ENCODE data around the gene SNAI3. TPM values are rescaled to one million over a fixed set of nuclear protein-coding genes. Genes with fewer than 3 reads are reported as not detected.

The SNAI3 gene
- total and polyA plus RNA-seq, 9 of the 15 experiments (the other 6 are each of a cell fraction or from before 2014, with no cell fraction given), result 0.04 to 4.1 (median 0.80) TPM; not detected in 1

DNA sequence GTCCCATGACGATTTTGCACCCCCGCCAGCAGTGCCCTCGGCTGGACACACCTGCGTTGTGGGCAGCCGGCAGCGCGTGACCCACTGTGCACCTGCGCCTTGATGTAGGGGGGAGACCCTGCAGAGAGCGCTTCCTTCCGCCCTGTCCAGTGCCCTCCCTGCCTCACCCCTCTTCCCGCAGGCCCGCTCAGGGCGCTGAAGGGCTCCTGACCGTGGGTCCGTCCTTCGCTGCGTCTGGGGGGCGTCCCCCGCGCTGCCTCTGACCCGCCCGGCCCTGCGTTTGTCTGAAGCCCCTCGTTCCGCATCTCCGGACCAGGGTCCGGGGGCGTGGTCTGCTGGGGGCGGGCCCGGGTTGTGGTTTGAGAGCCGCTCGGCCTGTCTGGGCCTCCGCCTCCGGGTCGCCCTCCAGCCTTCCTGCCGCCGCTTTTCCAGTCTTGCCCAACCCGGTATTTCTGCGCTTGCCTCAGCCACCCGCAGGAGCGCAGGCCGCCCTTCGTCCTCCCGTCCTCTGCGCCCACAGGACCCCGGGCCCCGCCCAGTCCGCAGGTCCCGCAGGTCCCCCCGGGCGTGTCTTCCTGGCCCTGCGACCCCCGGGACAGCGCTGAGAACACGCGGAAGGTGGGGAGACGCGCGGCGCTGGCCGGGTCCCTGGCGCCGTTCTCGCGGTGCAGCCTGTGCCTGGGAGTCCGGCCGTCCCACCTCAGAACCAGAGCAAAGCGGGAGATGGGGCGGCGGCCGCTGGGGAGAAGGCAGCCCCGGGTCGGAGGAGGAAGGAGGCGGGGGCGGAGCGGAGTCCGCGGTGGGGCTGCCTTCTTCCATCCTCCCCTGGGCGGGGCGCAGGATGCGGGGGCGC lies 51.9 kb downstream of the SNAI3 start (continued):
- TF ChIP-seq MTA3 (IDR thresholded peaks at IDR 0.05; ENCODE audit: borderline replicate concordance) (0 out of 2 replicates have a peak, but pooled peaks have one; percentile 20), SIN3B (IDR thresholded peaks at IDR 0.05; ENCODE audit: low read depth) (peak; percentile 37; the same call in 1 of the 2 replicates), JUN (IDR thresholded peaks at IDR 0.05; ENCODE audit: borderline replicate concordance, low read depth, low read length) (peak; percentile 3; the same call in 1 of the 2 replicates), JUN (CRISPR knock-in tag; IDR thresholded peaks at IDR 0.05; ENCODE audit: borderline replicate concordance) (no peak), HSF4 (CRISPR knock-in tag; IDR thresholded peaks at IDR 0.05; ENCODE audit: borderline replicate concordance) (no peak), TGIF2 (CRISPR knock-in tag; IDR thresholded peaks at IDR 0.05) (no peak), EZH2 (IDR thresholded peaks at IDR 0.05; ENCODE audit: borderline replicate concordance, low read depth, low read length) (no peak), MAZ (CRISPR knock-in tag; conservative IDR thresholded peaks at IDR 0.05 in 1 of 2, IDR thresholded peaks at IDR 0.05 in 1 of 2) (peak; percentile 37 to 66; a peak in 2 of 4 replicates), U2AF1 (optimal IDR thresholded peaks at IDR 0.05; ENCODE audit: low read depth, low read length) (peak; percentile 86), MIER1 (IDR thresholded peaks at IDR 0.05; ENCODE audit: low read depth) (no peak), SIX5 (IDR thresholded peaks at IDR 0.05; ENCODE audit: borderline replicate concordance in 1 of 2, insufficient read depth in 1 of 2, low read depth in 1 of 2, low read length in 2 of 2) (no peak), GTF2F1 (IDR thresholded peaks at IDR 0.05; ENCODE audit: low read depth, low read length) (no peak), RBM39 (optimal IDR thresholded peaks at IDR 0.05; ENCODE audit: low read depth, low read length) (no peak), CCNT2 (IDR thresholded peaks at IDR 0.05; ENCODE audit: borderline replicate concordance, extremely low read depth, insufficient read length, low read depth, low read length) (peak; percentile 22), RB1 (IDR thresholded peaks at IDR 0.05; ENCODE audit: low read depth) (peak; percentile 38; the same call in 1 of the 2 replicates), ZNF436 (CRISPR knock-in tag; IDR thresholded peaks at IDR 0.05) (peak; percentile 74)
- TF ChIP-seq, protein P1, sequence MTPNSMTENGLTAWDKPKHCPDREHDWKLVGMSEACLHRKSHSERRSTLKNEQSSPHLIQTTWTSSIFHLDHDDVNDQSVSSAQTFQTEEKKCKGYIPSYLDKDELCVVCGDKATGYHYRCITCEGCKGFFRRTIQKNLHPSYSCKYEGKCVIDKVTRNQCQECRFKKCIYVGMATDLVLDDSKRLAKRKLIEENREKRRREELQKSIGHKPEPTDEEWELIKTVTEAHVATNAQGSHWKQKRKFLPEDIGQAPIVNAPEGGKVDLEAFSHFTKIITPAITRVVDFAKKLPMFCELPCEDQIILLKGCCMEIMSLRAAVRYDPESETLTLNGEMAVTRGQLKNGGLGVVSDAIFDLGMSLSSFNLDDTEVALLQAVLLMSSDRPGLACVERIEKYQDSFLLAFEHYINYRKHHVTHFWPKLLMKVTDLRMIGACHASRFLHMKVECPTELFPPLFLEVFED (CRISPR knock-in tag; conservative IDR thresholded peaks at IDR 0.05), result no peak
- TF ChIP-seq, protein P2, sequence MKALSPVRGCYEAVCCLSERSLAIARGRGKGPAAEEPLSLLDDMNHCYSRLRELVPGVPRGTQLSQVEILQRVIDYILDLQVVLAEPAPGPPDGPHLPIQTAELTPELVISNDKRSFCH (CRISPR knock-in tag; IDR thresholded peaks at IDR 0.05), result no peak
- TF ChIP-seq, protein P2 (tag; IDR thresholded peaks at IDR 0.05), result 0 out of 2 replicates have a peak, but pooled peaks have one; percentile 22
- TF ChIP-seq, protein P3, sequence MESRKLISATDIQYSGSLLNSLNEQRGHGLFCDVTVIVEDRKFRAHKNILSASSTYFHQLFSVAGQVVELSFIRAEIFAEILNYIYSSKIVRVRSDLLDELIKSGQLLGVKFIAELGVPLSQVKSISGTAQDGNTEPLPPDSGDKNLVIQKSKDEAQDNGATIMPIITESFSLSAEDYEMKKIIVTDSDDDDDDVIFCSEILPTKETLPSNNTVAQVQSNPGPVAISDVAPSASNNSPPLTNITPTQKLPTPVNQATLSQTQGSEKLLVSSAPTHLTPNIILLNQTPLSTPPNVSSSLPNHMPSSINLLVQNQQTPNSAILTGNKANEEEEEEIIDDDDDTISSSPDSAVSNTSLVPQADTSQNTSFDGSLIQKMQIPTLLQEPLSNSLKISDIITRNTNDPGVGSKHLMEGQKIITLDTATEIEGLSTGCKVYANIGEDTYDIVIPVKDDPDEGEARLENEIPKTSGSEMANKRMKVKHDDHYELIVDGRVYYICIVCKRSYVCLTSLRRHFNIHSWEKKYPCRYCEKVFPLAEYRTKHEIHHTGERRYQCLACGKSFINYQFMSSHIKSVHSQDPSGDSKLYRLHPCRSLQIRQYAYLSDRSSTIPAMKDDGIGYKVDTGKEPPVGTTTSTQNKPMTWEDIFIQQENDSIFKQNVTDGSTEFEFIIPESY (CRISPR knock-in tag; IDR thresholded peaks at IDR 0.05), result peak; percentile 94
- TF ChIP-seq, protein P4, sequence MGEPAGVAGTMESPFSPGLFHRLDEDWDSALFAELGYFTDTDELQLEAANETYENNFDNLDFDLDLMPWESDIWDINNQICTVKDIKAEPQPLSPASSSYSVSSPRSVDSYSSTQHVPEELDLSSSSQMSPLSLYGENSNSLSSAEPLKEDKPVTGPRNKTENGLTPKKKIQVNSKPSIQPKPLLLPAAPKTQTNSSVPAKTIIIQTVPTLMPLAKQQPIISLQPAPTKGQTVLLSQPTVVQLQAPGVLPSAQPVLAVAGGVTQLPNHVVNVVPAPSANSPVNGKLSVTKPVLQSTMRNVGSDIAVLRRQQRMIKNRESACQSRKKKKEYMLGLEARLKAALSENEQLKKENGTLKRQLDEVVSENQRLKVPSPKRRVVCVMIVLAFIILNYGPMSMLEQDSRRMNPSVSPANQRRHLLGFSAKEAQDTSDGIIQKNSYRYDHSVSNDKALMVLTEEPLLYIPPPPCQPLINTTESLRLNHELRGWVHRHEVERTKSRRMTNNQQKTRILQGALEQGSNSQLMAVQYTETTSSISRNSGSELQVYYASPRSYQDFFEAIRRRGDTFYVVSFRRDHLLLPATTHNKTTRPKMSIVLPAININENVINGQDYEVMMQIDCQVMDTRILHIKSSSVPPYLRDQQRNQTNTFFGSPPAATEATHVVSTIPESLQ (CRISPR knock-in tag; IDR thresholded peaks at IDR 0.05), result peak; percentile 59; the same call in 1 of the 2 replicates

Data from K562 (cell line).